ENCODE data around the gene KCNJ16.

Gene KCNJ16

GRCh38 chr17:70119545-70119944 lies 44.5 kb downstream of the KCNJ16 start:
- TF ChIP-seq NFIC (IDR thresholded peaks at IDR 0.05) (no peak), YY1 (IDR thresholded peaks at IDR 0.05; ENCODE audit: low read depth) (no peak), MAX (IDR thresholded peaks at IDR 0.05) (no peak), EP300 (IDR thresholded peaks at IDR 0.05; ENCODE audit: borderline replicate concordance) (no peak), USF1 (IDR thresholded peaks at IDR 0.05) (no peak), EGR1 (IDR thresholded peaks at IDR 0.05) (no peak), REST (IDR thresholded peaks at IDR 0.05; ENCODE audit: low read depth) (no peak), TEAD4 (IDR thresholded peaks at IDR 0.05) (no peak), TAF1 (IDR thresholded peaks at IDR 0.05; ENCODE audit: low read depth) (no peak), RAD21 (IDR thresholded peaks at IDR 0.05; ENCODE audit: low read depth) (no peak), TCF12 (IDR thresholded peaks at IDR 0.05; ENCODE audit: low read depth) (no peak), FOXM1 (IDR thresholded peaks at IDR 0.05; ENCODE audit: borderline replicate concordance, low read depth) (no peak), CREB1 (IDR thresholded peaks at IDR 0.05; ENCODE audit: low read depth) (no peak)

GRCh38 chr17:70119983-70120382 lies 45.0 kb downstream of the KCNJ16 start:
- TF ChIP-seq CEBPB (IDR thresholded peaks at IDR 0.05) = no peak
- no peak for TF ChIP-seq TCF12 (IDR thresholded peaks at IDR 0.05; ENCODE audit: low read depth)
- TF ChIP-seq MAX (IDR thresholded peaks at IDR 0.05) = no peak
- TF ChIP-seq NFIC (IDR thresholded peaks at IDR 0.05) = no peak
- no peak for TF ChIP-seq TEAD4 (IDR thresholded peaks at IDR 0.05)
- no peak for TF ChIP-seq ZBTB7A (IDR thresholded peaks at IDR 0.05; ENCODE audit: low read depth)
- no peak for TF ChIP-seq TAF1 (IDR thresholded peaks at IDR 0.05; ENCODE audit: low read depth)
- TF ChIP-seq USF1 (IDR thresholded peaks at IDR 0.05) = no peak
- no peak for TF ChIP-seq REST (IDR thresholded peaks at IDR 0.05; ENCODE audit: low read depth)
- no peak for TF ChIP-seq YY1 (IDR thresholded peaks at IDR 0.05; ENCODE audit: low read depth)

GRCh38 chr17:70120425-70120824 lies 45.4 kb downstream of the KCNJ16 start:
- no peak for TF ChIP-seq FOXM1 (IDR thresholded peaks at IDR 0.05; ENCODE audit: borderline replicate concordance, low read depth)
- TF ChIP-seq NFIC (IDR thresholded peaks at IDR 0.05) = no peak
- no peak for TF ChIP-seq TEAD4 (IDR thresholded peaks at IDR 0.05)
- TF ChIP-seq YY1 (IDR thresholded peaks at IDR 0.05; ENCODE audit: low read depth) = no peak
- TF ChIP-seq EGR1 (IDR thresholded peaks at IDR 0.05) = no peak
- TF ChIP-seq REST (IDR thresholded peaks at IDR 0.05; ENCODE audit: low read depth) = no peak
- TF ChIP-seq RAD21 (IDR thresholded peaks at IDR 0.05; ENCODE audit: low read depth) = no peak
- no peak for TF ChIP-seq TCF12 (IDR thresholded peaks at IDR 0.05; ENCODE audit: low read depth)
- no peak for TF ChIP-seq USF1 (IDR thresholded peaks at IDR 0.05)
- no peak for TF ChIP-seq CREB1 (IDR thresholded peaks at IDR 0.05; ENCODE audit: low read depth)
- no peak for TF ChIP-seq CEBPB (IDR thresholded peaks at IDR 0.05)
- TF ChIP-seq ZBTB7A (IDR thresholded peaks at IDR 0.05; ENCODE audit: low read depth) = no peak
- TF ChIP-seq TAF1 (IDR thresholded peaks at IDR 0.05; ENCODE audit: low read depth) = no peak

- TF ChIP-seq MAX (IDR thresholded peaks at IDR 0.05) (no peak), RAD21 (IDR thresholded peaks at IDR 0.05; ENCODE audit: low read depth) (no peak), CREB1 (IDR thresholded peaks at IDR 0.05; ENCODE audit: low read depth) (no peak), ZBTB7A (IDR thresholded peaks at IDR 0.05; ENCODE audit: low read depth) (no peak), EGR1 (IDR thresholded peaks at IDR 0.05) (no peak), NFIC (IDR thresholded peaks at IDR 0.05) (no peak)
Observed at GRCh38 chr17:70121126-70121525, 46.1 kb downstream of the KCNJ16 start.
